ENCODE results near the gene DNAJC4.

DNAJC4 gene

GRCh38 chr11:64230985-64231365 lies 627 bp downstream of the DNAJC4 start:
- no peak for DNase-seq (ENCODE audit: low read depth)

- no peak for DNase-seq (ENCODE audit: low read depth)
These were observed 1.2 kb downstream of the DNAJC4 start for GRCh38 chr11:64231546-64231945.

DNA sequence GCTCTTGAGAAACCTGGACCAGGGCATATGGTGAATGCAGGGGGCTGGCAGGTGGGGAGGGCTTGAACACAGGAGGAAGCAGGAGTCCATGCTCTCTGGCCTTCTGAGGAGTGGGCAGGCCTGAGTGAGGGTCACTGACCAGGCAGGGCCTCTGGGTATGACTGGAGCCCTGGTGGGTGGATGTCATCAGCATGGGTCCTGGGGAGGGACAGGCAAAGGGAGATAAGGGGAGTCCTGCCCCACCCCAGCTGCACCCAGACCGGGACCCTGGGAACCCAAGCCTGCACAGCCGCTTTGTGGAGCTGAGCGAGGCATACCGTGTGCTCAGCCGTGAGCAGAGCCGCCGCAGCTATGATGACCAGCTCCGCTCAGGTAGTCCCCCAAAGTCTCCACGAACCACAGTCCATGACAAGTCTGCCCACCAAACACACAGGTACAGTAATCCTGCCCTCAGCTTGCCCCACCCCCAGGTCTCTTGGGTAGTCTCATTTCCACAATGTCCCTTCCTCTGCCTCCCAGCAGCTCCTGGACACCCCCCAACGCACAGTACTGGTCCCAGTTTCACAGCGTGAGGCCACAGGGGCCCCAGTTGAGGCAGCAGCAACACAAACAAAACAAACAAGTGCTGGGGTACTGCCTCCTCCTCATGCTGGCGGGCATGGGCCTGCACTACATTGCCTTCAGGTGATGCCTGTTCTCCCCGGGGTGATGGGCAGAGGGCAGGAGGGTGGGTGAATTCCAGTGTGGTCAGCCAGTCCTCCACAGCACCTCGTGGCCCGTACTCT lies 2.0 kb downstream of the DNAJC4 start:
- no peak for DNase-seq (ENCODE audit: low read depth)

DNA sequence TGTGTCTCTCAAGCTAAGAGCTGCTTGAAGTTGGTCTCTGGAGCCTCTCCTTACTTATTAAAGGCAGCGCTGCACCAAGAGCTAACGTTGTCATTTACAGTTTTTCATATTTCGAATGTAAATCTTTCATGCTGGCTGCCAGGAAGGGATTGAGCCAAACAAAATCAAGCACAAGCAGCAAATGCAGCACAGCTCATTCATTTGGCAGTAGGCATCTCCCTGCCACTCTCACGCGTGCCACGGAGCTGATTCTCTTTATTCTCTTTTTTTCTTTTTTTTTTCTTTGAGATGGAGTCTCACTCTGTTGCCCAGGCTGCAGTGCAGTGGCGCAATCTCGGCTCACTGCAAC lies 2.6 kb downstream of the DNAJC4 start:
- no peak for DNase-seq (ENCODE audit: low read depth)

GRCh38 chr11:64233913-64234586 lies 3.7 kb downstream of the DNAJC4 start, which contains the start of gene VEGFB:
Gene VEGFB (plus strand): TSS chr11:64234584. CDS start chr11:64234834, 250 bp downstream.
- peak; percentile 58 for DNase-seq (ENCODE audit: low read depth)

GRCh38 chr11:64234647-64235379 lies 4.5 kb downstream of the DNAJC4 start:
- DNase-seq (ENCODE audit: low read depth): no peak

GRCh38 chr11:64235437-64236161 lies 5.3 kb downstream of the DNAJC4 start:
- no peak for DNase-seq (ENCODE audit: low read depth)

GRCh38 chr11:64237484-64237951 lies 7.2 kb downstream of the DNAJC4 start:
- no peak for DNase-seq (ENCODE audit: low read depth)

GRCh38 chr11:64238076-64238475 lies 7.7 kb downstream of the DNAJC4 start:
- no peak for DNase-seq (ENCODE audit: low read depth)

GRCh38 chr11:64238999-64239398 lies 8.7 kb downstream of the DNAJC4 start:
- no peak for DNase-seq (ENCODE audit: low read depth)

- DNase-seq (ENCODE audit: low read depth): no peak
These were observed 9.5 kb downstream of the DNAJC4 start for GRCh38 chr11:64239662-64240434.

DNA sequence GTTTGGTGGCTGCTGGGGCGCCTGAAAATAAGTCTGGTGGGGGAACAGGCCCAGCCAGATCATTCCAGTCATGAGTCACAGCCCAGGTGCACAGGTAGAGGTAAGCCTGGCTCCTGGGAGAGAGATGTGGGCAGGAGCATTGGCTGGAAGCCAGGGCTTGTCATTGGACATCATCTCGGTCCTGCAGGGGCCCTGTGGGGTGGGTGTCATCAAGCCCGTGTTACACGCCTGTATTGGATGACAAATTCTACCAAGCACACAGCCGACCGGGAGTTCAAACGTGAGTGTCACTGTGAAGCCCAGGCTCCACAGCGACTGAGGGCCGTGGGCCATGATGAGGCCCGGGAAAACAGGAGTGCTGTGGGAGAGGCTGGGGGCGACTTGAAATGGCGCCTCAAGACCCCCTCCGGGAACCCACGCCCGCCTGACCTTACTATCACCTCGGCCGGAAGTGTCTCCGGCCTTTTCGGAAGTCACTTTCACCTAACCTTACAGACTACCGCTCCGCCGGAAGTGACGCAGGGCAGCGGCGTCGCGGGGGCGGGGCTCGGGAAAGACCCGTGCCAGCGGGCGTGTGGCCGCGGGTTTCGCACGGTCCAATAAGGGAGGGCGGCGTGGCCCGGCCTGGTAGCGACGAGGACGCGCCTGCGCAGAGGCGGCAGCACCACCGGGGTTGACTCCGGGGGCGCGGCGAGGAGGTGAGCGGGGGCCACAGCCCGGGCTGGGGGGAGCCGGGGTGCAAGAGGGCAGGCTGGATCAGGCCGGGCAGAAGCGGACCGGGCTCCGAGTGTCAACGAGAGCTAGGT lies 10.3 kb downstream of the DNAJC4 start, which contains the start of gene FKBP2:
Gene FKBP2, plus strand, starts transcription at position 661 of the 806 bp plus-strand sequence. CDS start 1,293 bp downstream, outside the sequence.
- DNase-seq (ENCODE audit: low read depth): peak; percentile 97

DNA sequence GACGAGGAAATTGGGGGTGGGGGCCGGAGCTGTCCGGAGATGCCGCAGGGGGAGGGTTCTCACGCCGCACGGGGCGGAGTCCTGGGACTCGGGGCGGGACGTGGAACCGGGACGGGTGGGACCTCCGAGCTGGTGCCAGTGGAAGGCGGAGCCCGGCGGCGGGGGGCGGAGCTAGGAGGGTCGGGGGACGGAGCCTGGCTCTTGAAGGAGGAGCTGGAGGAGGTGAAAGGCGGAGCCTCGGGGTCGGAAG lies 10.8 kb downstream of the DNAJC4 start:
- peak; percentile 99 for DNase-seq (ENCODE audit: low read depth)

DNA sequence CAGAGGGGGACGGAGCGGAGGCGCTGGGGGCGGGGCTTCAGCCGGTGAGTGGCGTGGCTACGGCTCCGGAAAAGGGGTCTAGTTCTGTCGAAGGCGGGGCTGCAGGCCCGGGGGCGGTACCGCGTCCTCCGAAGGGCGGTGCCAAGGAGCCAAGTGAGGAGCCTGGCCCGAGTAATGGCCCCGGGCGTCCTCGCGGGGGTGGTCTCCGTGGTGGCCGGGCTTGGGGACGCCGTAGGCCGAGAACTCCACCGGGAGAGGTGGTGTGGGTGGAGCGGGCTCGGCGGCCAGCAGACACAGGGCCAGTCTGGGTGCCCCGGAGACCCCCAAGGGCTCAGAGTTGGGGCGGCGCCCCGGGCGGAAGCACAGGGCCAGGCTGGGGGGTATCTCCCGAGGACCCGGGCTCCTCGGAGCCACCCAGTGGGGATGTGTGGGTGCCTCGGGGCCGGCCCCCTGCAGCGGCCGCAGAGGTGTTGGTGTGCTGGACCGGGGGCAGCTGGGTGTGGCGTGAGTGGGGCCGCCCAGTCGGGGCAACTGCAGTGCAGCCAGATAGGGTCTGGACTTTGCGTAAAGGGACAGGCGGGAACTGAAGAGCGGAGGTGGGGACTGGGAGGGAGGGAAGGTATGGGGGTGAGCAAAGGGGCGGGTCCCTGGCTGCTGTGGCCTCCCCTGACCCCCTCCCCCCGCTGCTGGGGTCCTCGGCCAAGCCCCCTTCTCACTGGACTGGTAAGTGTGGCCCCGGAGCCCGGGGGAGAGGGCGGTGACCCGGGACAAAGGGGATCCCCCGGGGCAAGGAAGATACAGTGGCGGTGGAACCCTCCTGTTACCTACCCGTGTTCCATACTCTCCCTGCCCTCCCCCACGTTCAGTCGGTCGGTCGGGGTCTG lies 11.4 kb downstream of the DNAJC4 start:
- no peak for DNase-seq (ENCODE audit: low read depth)

DNA sequence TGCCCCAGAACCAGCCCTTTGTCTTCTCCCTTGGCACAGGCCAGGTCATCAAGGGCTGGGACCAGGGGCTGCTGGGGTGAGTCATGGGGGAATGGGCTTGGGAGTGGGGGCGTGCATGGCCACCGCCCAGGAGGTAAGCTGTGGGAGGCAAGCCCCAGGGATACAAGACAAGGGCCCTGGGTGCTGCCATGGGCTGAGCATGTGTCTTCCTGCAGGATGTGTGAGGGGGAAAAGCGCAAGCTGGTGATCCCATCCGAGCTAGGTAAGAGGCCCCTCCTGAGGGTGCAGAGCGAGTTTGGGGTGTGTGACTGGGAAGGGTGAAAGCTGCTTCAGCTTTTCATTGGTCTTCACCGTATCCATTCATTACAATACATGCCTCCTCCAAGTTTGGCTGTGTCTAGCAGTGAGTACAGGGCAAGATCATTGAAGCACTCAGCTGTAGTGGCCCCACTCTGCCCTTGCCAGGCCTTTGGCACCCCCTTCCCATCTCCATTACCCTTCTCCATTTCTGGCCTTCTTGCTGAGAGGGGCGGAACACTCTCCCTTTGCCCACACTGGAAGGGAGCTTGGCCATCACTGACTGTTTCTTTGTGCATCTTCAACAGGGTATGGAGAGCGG lies 13.0 kb downstream of the DNAJC4 start:
- DNase-seq (ENCODE audit: low read depth): no peak

GRCh38 chr11:64244107-64244506 lies 13.8 kb downstream of the DNAJC4 start:
- DNase-seq (ENCODE audit: low read depth): no peak

GRCh38 chr11:64244966-64245365 lies 14.6 kb downstream of the DNAJC4 start:
- no peak for DNase-seq (ENCODE audit: low read depth)

- no peak for DNase-seq (ENCODE audit: low read depth)
These were observed 15.1 kb downstream of the DNAJC4 start for GRCh38 chr11:64245401-64245796.
